GM12864 (cell line): ENCODE measurements around the gene BMF.
"Not testable (repeated sequence)": the region's sequence is repeated elsewhere in the genome, so short reads cannot be mapped to it uniquely, and the experiment has no call there.

Experiments used
- DNase-seq: peaks from one replicate; pipeline ENCODE4 v3.0.0-alpha.2; 2011; ENCODE audit warnings: low read depth
- H3K4me3 ChIP-seq: 2 replicates; pipeline ENCODE4 v1.5.1; 2011; ENCODE audit warnings: mild to moderate bottlenecking, low read depth, low read length, control low read depth
- CTCF ChIP-seq: IDR thresholded peaks from 2 replicates; pipeline ENCODE4 v1.5.1; 2011; ENCODE audit warnings: low read depth, mild to moderate bottlenecking, moderate library complexity, low read length, control low read depth, inconsistent platforms; ENCODE audit errors: missing control alignments

The BMF gene

GRCh38 chr15:40080104-40080503 lies 28.6 kb downstream of the BMF start:
- no peak overlapping the region for H3K4me3 ChIP-seq
- no peak for DNase-seq
- TF ChIP-seq CTCF: no peak

GRCh38 chr15:40079456-40079855 lies 29.2 kb downstream of the BMF start:
- H3K4me3 ChIP-seq: no peak overlapping the region
- no peak for TF ChIP-seq CTCF
- no peak for DNase-seq

- no peak for TF ChIP-seq CTCF
- no peak overlapping the region for H3K4me3 ChIP-seq
- DNase-seq: no peak
Measured at GRCh38 chr15:40075298-40076044, 33.2 kb downstream of the BMF start.

GRCh38 chr15:40074656-40075055 lies 34.0 kb downstream of the BMF start:
- not testable (repeated sequence) for DNase-seq

GRCh38 chr15:40073716-40074490 lies 34.8 kb downstream of the BMF start:
- DNase-seq, H3K4me3 ChIP-seq: not testable (repeated sequence)

More at GRCh38 chr15:40074656-40075055, 34.0 kb downstream of the BMF start:
- H3K4me3 ChIP-seq: not testable (repeated sequence)

GRCh38 chr15:40072216-40072990 lies 36.3 kb downstream of the BMF start:
- DNase-seq: no peak

GRCh38 chr15:40070608-40071218 lies 38.0 kb downstream of the BMF start:
- DNase-seq: no peak
- no peak overlapping the region for H3K4me3 ChIP-seq

More at GRCh38 chr15:40072216-40072990, 36.3 kb downstream of the BMF start:
- TF ChIP-seq CTCF: no peak
- H3K4me3 ChIP-seq: no peak overlapping the region

More at GRCh38 chr15:40070608-40071218, 38.0 kb downstream of the BMF start:
- no peak for TF ChIP-seq CTCF
